ENCODE measurements around the gene COL25A1. TPM values are rescaled to one million over a fixed set of nuclear protein-coding genes. Genes with fewer than 3 reads are reported as not detected.

COL25A1 gene
- polyA plus RNA-seq, 3 donors = 13.6 to 18.1 (median 14.4) TPM

DNA sequence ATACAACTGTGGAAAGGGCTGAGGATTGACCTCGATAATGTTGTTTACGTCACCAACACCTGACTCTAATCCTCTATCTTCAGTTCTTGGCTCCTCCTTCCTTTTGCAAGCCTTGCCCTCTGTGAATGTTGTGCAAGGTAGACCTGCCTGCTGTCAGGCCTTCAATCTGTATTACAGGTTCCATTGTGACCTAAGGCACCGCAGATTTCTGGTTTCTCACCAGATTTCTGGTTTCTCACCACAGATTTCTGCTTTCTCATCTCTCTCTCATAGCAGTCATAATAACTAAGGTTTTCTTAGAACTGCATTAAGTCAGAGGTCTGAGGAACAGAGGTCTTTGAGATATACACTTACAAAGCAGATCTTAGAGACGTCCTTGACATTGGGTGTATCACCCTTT, 488.1 kb downstream of the COL25A1 start:
- DNase-seq = no peak

DNA sequence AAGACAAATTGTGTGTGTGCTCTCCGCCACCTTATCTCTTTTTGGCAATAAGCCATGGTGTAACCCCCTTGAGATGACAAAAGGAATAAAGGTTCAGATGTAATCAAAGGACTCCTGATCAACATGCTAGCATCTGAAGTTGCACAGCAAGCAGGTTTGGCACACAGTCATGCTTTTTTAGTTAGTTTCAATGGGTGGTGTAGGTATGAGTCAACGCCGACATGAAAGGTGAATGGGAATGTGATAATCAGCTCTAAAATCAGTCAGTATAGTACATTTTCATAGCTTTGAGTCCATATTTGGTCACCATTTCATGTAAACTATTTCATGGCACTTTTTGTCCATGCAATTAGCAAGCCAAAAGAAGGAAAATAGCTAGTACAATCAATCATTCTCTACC, 489.2 kb downstream of the COL25A1 start:
- DNase-seq = no peak

DNA sequence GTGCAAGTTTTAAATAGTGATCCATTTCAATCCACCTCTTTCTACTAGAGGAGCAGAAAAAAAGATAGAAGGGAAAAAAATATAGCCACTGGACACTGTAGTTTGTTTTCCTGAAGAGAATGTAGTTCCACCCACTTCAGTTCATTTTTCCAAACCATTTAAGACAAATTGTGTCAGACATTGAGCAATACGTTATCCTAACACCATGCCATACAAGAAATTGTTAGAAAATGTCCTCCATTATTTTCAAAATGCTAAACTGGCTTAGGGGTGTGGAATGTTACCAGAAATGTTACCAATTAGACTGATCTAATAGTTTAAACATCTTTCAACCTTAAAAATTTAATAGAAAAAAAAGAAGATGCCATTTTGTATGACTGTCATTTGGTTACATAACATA, 491.0 kb downstream of the COL25A1 start:
- DNase-seq = no peak

DNA sequence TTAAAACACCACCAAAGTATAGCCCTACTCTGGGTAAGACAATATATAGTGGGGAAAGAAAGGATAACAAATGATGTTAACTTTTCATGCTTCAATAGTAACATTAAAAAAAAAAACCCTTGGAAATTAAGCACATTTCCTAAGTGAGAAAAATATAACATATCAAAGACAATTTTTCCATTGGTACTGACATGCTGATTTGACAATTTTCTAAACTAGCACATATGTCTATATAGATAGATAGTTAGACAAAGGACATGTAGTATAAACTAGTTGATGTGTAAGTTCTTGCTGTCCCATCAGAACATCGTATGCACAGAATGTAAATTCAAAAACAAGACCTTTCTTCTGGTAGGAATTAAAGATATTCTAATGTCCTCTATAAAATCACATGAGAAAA, 492.4 kb downstream of the COL25A1 start:
- no peak for DNase-seq

DNA sequence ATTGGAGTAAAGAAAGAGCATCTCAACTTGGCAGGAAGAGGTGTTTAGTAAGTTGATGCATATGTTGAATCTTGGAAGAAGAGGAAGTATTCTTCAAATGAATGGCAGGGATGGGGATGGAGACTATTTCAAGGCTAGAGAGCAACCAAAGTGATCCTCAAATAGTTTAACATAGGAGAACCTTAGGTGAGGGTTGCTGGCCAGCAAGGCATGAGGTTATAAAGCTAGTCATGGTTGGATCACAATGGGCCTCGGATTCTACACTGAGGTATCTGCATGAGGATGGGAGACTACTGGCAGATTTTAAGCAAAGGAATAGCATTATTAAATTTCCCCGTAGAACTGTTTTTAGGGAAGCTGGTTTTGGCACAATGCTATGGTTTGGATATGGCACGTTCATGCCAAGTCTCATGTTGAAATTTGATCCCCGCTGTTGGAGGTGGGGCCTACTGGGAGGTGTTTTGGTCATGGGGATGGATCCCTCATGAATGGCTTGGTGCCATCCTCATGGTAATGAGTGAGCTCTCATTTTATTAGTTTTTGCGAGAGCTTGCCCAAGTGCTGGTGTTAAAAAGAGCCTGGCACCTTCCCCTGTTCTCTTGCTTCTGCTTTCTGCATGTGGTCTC, 497.7 kb downstream of the COL25A1 start:
- DNase-seq = no peak

DNA sequence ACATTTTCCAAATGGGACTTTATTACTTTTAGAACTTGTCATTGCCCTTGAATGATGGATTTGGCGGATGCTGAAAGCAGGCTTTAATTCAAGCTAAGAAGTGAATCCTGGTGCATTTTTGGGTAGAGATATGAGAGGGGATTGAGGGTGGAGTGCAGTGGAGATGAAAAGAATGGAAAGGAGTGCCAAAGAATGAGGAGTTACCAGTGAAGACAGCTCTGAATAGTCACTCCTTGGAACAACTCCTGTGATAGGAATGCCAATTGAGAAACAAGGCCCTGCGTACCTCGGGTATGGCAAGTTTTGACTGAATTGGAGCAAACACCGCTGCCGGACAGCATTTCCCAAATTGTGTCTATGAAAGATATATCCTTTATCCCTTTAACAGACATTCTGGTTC, 503.2 kb downstream of the COL25A1 start:
- no peak for DNase-seq

DNA sequence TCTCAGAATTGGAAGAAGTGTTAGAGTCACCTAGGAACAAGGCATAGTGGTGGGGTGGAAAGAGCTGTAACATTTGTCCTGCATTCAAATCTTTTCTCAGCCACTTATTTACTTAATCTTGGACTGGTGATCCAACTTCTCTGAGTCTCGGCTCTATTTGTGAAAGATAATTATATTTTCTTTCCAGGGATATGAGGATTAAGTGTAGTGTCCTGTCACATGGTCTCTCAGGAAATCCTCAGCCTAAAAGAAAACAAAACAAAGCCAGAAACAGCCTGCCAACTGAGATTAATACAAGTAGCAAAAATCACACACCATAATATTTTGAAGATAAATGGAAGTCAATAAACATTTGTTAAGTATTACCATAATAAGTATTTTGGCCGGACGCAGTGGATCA, 506.3 kb downstream of the COL25A1 start:
- DNase-seq = no peak

DNA sequence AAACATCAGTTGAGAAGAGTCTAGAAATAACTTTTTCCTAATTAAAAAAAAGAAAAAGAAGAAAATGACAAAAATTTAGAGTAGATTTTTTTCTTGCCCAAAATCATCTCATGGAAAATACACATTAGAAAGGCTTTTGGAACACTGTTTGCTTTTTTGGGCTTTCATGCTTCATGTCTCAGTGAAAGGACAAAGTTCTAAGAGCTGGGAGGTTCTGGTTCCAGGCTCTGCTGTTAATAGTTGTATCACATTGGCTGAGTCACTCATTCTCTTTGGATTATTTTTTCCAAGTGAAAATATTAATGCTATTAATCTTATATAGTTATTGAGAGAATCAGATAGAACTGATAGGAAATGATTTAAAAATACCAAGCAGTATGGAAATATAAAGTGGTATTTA, 506.7 kb downstream of the COL25A1 start:
- no peak for DNase-seq

DNA sequence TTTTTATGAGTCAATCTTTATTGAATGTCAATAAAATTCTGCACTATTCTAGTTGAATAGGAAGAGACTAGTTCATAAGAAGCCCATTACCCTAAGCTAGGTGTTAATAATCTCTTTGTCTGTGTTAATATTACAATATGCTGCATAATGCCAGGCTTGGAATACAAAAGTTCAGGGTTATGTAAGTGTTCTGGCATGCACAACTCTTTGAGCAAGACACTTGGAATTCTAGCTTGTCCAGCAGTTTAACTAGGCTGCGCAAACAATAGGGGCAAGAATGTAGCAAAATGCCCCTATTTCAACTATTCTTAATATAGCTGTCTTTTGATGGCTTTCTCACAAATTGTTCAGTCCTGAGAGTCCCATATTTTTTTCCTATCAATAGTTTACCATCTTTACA, 508.3 kb downstream of the COL25A1 start:
- no peak for DNase-seq

DNA sequence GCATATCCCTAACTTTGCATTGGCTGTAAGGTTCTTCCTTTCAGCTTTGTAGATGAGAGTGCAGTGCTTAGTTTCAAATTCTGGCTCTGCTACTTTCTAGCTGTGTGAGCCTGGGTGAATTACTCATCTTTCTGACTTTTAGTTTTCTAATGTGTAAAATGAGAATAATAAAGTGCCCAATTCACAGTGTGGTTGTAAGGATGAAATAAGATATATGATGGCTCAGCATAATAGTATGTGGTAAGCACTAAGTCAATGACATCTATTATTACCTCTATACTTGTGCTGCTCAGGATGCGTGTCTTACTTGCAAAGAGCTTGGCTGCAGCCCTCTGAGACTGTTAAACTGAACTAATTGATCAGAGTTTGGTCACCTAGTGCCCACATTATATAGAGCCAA, 509.0 kb downstream of the COL25A1 start:
- DNase-seq = no peak

DNA sequence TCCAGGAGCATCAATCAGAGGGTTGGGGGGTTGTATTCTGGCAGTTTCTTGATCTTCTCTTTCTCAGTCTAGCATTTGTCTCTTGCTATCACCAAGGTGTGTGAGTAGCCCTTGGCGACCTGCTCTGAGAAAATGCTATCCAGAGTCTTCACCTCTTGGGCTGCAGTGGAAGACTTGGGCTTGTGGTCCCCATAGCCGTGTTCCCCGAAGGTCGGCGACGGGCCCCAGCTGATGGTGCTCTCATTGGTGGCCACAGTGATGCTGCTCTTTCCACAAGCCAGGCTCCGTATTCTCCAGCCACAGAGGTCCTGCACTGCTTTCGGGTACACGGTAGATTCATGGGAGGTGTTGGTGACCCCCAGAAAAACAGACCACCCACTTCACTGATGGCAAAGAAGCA, 513.7 kb downstream of the COL25A1 start:
- DNase-seq = no peak

DNA sequence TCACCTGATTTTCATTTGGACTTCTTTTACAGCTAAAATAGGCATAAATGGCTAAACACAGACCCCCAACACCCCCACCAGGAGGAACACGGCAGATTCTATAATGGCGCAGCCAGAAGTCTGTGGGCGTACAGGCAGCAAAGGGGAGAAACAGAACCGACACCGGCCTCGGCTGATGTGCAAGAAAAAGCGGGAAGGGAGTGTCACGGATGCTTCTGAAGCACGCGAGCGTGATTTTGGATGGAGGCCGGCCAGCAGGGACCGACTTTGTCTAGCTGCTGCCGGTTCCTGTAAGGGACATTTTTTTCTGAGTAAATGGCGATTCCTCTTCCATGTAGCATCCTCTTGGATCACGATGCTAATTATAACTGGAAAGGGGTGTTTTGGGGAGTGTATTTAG, 514.7 kb downstream of the COL25A1 start:
- DNase-seq = no peak

DNA sequence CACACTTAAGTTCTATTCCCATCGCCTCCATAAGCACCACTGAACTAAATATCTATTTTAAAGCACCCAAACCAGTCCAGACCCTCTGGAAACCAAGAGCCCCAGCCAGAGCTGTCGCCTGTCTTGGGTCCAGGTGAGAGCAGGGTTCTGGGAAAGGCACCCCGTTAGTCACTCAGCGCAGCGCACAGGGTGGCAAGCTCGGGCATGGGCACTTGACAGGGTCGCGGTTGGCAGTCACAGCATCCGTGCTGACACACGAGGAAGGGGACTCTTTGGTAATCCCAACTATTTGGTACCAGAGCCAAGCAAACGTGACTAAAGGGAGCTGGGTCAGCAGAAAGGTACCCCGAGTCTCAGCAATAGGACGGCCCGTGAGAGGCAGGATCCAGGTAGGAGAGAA, 515.4 kb downstream of the COL25A1 start:
- DNase-seq = no peak

DNA sequence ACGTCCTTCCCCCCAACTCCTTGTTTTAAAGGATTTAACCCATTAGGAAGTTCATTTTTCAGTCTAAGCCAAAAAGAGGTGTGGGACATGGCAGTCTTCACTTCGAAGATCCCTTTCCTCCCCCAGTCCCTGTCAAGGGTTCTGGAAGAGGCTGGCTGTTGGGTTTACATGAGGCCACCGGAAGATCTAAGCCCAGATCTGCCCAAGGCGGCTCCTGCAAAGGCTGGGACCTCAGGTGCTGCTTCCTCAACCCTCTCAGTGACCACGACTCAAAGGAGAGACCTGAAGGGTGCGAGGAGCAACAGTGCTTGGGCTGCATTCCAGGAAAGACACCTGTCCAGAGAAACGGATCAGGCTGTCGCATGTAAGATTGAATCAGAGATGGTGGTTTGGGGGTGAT, 516.1 kb downstream of the COL25A1 start:
- DNase-seq = no peak

DNA sequence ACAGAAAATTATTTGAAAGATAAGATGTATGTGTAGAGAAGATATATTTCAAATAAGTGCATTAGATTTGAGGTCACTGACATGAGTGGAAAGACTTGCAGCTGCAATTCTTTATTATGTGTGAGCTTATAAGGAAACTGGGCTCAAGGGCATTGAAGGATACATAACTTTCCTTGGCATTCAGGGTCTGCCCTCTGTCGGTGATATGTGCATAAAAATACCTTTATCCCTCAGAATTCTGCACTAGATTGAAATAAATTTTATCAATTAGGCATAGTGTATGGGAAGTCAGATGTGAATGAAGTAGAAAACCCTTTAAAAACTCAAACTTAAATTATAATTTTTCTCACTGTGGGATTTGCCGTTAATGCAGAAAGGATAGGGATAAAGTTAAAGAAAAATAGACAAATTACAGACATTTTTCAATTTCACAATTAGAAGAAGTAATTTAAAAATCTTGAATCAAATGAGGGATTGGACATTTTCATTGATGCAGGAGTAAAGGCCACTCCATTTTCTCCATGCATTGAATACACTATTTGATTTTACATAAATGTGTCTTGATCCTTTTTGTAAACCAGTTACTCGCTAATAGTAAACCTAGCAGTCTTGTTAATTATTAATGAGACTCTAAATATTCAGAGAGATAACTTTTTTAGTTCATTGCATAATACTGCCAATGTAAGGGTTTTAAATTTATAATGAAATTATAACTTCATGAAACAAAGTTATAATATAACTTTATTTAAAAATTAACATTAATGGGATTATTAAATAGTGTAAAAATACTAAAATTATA, 518.6 kb downstream of the COL25A1 start:
- DNase-seq = no peak

DNA sequence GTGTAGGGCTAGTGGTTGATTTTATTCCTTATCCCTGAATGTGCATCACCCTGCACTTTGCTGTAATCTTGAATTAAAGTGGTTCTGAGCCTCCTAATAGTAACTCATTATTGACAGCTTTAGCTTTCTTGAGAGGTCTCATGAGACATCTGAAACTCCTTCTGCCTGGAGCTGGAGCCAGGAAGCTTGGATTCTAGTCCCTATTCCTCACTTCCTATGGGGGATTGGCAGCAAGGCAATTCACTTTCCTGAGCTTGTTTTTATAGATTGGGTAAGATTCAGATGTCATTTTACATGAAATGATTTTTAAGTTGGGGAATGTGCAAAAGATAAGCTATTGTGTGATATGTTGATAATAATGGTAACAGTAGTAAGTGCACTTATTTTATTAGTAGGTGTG, 522.5 kb downstream of the COL25A1 start:
- no peak for DNase-seq

DNA sequence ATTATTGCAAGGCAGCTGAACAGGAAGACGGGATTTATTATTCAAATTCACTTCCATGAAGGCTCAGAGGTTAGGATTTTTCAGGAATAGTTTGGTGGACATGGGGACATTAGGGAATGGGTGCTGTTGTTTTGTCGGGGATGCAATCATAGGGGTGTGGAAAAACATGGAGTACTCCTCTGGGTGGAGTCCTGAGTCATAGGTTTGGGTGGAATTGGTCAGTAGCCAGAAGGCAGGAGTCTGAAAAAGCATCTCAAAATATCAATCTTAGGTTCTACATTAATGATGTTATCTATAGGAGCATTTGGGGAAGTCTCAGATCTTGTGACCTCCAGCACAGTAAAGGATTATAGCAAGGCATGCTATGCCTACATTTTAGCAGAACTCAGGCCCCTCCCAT, 525.1 kb downstream of the COL25A1 start:
- DNase-seq = no peak

DNA sequence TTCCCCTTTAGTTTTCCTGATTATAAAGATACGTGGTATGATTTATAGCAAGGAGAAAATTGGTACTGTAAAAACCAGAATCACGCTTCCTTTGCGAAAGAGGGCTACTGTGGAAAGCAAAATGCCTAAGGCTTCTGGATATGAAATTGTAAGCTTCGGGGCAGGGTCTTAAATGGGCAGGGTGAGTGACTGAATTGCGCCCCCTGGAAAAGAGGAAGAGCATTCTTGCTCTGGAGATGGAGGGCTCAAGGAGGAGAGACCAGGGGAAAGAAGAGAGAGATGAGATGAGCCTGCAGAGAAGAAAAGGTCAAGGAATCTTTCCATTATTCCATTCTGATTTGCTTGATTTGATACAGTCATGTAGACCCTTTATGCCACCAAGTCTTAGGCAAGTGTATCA, 526.5 kb downstream of the COL25A1 start:
- no peak for DNase-seq

DNA sequence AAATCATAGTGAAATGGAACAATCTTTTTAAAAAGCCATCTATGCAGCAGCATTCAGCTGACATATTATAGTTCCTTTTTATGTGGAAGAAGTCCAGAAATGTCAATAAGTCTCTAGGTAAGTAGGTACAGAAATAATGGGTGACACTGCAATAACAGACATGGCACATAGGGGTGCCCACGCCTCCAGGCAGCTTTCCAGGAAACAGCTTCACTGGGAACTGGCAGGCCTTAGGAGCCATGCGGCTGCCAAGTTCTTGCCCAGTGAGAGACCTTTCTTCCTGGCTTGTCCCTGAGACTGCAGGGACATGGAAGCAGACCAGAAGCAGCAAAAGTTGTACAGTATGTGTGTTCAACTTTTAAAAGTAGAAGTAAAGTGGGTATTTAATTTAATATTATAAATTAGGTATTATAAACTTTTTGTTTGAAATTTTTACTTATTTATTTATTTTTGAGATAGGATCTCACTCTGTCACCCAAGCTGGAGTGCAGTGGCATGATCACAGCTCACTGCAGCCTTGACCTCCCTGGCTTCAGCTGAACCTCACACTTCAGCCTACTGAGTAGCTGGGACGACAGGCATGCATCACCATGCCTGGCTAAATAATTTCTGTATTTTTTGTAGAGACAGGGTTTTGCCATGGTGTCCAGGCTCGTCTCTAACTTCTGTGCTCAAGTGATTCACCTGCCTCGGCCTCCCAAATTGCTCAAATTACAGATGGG, 527.5 kb downstream of the COL25A1 start:
- DNase-seq = no peak

DNA sequence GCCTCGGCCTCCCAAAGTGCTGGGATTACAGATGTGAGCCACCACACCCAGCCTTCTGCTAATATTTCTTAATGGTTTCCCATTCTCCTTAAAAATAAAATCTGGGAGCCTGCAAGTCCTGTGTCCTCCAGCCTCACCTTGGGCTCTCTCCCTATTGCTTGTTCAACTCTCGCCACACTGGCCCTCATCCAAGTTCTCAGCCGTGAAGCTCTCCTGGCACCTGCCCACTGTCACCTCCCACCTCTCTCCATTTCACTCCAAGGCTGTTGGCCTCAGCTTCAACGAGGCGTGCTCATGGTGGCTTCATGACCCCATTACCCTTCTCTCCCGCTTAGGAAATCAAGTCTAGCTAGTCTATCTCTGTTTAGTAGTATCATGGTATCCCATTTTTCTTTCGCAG, 530.1 kb downstream of the COL25A1 start:
- no peak for DNase-seq

DNA sequence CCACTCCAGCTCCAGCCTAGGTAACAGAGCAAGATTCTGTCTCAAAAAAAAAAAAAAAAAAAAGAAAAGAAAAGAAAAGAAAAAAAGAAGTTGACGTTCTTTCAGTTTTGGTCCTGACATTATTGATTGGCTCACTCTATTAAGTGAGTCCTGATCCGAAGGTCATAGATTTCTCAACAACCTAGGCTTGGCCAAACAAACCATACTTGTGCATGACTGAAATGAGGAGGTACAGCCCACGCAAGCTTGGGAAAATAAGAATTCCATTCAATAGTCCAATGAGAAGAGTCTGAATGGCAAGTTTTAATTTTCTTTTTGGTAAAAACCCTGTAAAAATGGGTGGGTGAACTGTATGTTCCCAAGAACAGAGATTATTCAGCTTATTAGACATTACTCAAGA, 536.4 kb downstream of the COL25A1 start:
- DNase-seq = no peak

DNA sequence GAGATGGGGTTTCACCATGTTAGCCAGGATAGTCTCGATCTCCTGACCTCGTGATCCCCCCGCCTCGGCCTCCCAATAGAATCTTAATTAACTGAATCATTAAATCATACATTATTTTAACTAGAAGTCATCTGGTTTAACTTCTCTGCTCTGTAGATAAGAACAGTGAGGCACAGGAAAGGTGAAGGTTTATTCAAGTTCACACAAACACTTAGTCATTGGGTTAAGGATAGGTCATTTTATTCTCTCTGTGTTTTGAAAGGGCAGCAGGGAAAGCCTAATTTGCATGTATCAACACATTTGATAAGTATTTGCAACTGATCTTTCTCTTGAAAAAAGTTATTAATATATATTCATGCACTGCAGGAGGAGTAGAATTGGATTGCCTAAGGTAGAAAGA, 538.5 kb downstream of the COL25A1 start:
- no peak for DNase-seq

DNA sequence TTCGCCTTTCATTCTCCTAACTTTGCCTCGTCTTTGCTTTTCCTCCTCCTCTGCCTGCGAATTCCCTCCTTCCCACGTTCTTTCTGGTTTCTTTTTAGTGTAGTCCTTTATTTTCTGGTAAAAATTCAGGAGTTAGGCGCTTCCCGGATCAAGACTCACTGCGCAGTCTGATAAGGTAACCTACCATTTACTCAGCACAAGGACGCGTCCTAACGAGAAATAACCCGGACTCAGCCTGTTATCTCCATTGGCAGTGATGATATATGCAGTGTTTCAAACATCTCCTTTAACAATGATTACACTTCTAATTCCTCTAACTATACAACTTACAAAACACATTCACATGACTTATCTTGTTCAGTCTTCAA, 539.2 kb downstream of the COL25A1 start:
- DNase-seq = no peak
